Tibial nerve (tissue), 4 donors: ENCODE results near the gene CAPN11. TPM values are rescaled to one million over a fixed set of nuclear protein-coding genes. Genes with fewer than 3 reads are reported as not detected.
"Not testable (repeated sequence)": the region's sequence is repeated elsewhere in the genome, so short reads cannot be mapped to it uniquely, and the experiment has no call there.

Experiments
- DNase-seq, 2 donors: peaks; one replicate each; pipeline ENCODE4 v3.0.0-alpha.2; 2019; ENCODE audit warnings: low spot score in 2 of 2
- H3K27ac ChIP-seq, 4 donors: fragments of 200-600 bp; sonication (generic) in 3 of 4; one replicate each; pipeline ENCODE4 v1.5.1; 2017 to 2019; ENCODE audit warnings: mild to moderate bottlenecking in 1 of 4
- H3K27me3 ChIP-seq, 2 donors: fragments of 200-600 bp; sonication (generic) in 1 of 2; one replicate each; pipeline versions ENCODE4 v1.5.1 to v1.6.0; 2017 to 2019
- H3K36me3 ChIP-seq, 3 donors: fragments of 200-600 bp; sonication (generic); one replicate each; pipeline ENCODE4 v1.5.1; 2018 to 2019
- H3K4me1 ChIP-seq, 4 donors: fragments of 200-600 bp; sonication (generic) in 3 of 4; one replicate each; pipeline ENCODE4 v1.5.1; 2017 to 2019
- H3K4me3 ChIP-seq, 4 donors: fragments of 200-600 bp; sonication (generic) in 3 of 4; one replicate each; pipeline ENCODE4 v1.5.1; 2017 to 2019; ENCODE audit warnings: mild to moderate bottlenecking in 1 of 4, moderate library complexity in 1 of 4
- H3K9me3 ChIP-seq, 4 donors: fragments of 200-600 bp; sonication (generic) in 3 of 4; one replicate each; pipeline ENCODE4 v1.5.1; 2017 to 2019
- EP300 ChIP-seq, 2 donors: sonication (generic); formaldehyde crosslinking; IDR thresholded peaks; one replicate each; pipeline ENCODE4 v1.6.1; 2017; ENCODE audit warnings: antibody characterized with exemption in 2 of 2, mild to moderate bottlenecking in 1 of 2
- POLR2A ChIP-seq, 2 donors: fragments of 450-650 bp; IDR thresholded peaks; one replicate each; pipeline ENCODE4 v1.6.1; 2017; ENCODE audit warnings: antibody characterized with exemption in 2 of 2, mild to moderate bottlenecking in 2 of 2, moderate library complexity in 2 of 2
- WGBS, 2 donors: methylation state at CpG; one replicate each; pipeline ENCODE4 v1.1.5; 2018; 5-methylcytosine and 5-hydroxymethylcytosine counted together
- total RNA-seq, 4 donors: library from RNA; depleted of rRNA; stranded (reverse); fragments of >200 nt; gene quantifications; one replicate each; pipeline ENCODE4 v1.1.0, GENCODE V29; 2016
- TF ChIP-seq, protein P1 (sequence below), 5 experiments: fragments of 200-600 bp in 3 of 5; fragments of 450-650 bp in 2 of 5; sonication (generic) in 3 of 5; IDR thresholded peaks; one replicate each; pipeline ENCODE4 v1.5.1; 2016 to 2019; ENCODE audit warnings: antibody characterized with exemption in 5 of 5, mild to moderate bottlenecking in 3 of 5, moderate library complexity in 2 of 5

Gene CAPN11
- total RNA-seq, 4 donors from 2014 or later: 0.21 to 6.5 (median 4.2) TPM

DNA sequence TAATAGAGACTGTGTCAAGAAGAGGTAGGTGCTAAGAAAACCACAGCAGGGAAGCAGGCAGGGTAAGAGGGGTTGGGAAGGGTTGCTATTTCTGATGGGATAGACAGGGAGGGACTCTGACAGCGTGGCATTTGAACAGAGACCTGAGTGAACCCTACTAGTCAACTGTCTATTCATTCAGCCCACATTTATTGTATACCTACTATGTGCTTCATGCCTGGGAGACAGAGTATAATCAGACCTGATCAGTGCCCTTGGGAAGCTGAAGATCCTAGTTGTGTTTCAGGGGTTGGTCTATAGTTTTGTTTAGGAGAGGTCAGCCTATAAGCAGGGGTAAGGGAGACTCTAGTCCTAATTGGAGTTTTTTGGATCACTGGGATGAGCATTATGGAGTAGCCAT lies 14.9 kb upstream of the CAPN11 start:
- no peaks in the 10 kb centered on the region for H3K27me3 ChIP-seq
- H3K9me3 ChIP-seq: no peaks in the 10 kb centered on the region
- H3K4me1 ChIP-seq: no peaks in the 10 kb centered on the region
- peaks cover 0 to 100% (median 4%) of the 10 kb centered on the region in 3 donors for H3K36me3 ChIP-seq
- 86 to 92% methylated on average over 1 of the region's 1 CpG for WGBS, 2 donors
- H3K27ac ChIP-seq: no peak overlapping the region
- no peak for DNase-seq
- H3K4me3 ChIP-seq: no peak overlapping the region
- no peak for TF ChIP-seq POLR2A (IDR thresholded peaks at IDR 0.05)
- TF ChIP-seq EP300 (IDR thresholded peaks at IDR 0.05): no peak
- TF ChIP-seq, protein P1, sequence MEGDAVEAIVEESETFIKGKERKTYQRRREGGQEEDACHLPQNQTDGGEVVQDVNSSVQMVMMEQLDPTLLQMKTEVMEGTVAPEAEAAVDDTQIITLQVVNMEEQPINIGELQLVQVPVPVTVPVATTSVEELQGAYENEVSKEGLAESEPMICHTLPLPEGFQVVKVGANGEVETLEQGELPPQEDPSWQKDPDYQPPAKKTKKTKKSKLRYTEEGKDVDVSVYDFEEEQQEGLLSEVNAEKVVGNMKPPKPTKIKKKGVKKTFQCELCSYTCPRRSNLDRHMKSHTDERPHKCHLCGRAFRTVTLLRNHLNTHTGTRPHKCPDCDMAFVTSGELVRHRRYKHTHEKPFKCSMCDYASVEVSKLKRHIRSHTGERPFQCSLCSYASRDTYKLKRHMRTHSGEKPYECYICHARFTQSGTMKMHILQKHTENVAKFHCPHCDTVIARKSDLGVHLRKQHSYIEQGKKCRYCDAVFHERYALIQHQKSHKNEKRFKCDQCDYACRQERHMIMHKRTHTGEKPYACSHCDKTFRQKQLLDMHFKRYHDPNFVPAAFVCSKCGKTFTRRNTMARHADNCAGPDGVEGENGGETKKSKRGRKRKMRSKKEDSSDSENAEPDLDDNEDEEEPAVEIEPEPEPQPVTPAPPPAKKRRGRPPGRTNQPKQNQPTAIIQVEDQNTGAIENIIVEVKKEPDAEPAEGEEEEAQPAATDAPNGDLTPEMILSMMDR (IDR thresholded peaks at IDR 0.05): no peak

- 78 to 81% methylated on average over 3 of the region's 3 CpGs for WGBS, 2 donors
- peaks cover 0 to 100% (median 4%) of the 10 kb centered on the region in 3 donors for H3K36me3 ChIP-seq
- H3K27me3 ChIP-seq, H3K4me1 ChIP-seq, H3K27ac ChIP-seq, DNase-seq, H3K4me3 ChIP-seq, H3K9me3 ChIP-seq: not testable (repeated sequence)
Observed at GRCh38 chr6:44144536-44144935, 14.1 kb upstream of the CAPN11 start.

GRCh38 chr6:44145839-44146238 lies 12.8 kb upstream of the CAPN11 start:
- peaks cover 0 to 100% (median 3%) of the 10 kb centered on the region in 3 donors for H3K36me3 ChIP-seq
- H3K27me3 ChIP-seq: no peaks in the 10 kb centered on the region
- no peaks in the 10 kb centered on the region for H3K9me3 ChIP-seq
- H3K27ac ChIP-seq: no peak overlapping the region
- H3K4me3 ChIP-seq: no peak overlapping the region
- H3K4me1 ChIP-seq: no peaks in the 10 kb centered on the region
- TF ChIP-seq EP300 (IDR thresholded peaks at IDR 0.05) (no peak), POLR2A (IDR thresholded peaks at IDR 0.05) (no peak)
- TF ChIP-seq, protein P1 (IDR thresholded peaks at IDR 0.05): no peak
- DNase-seq: no peak

DNA sequence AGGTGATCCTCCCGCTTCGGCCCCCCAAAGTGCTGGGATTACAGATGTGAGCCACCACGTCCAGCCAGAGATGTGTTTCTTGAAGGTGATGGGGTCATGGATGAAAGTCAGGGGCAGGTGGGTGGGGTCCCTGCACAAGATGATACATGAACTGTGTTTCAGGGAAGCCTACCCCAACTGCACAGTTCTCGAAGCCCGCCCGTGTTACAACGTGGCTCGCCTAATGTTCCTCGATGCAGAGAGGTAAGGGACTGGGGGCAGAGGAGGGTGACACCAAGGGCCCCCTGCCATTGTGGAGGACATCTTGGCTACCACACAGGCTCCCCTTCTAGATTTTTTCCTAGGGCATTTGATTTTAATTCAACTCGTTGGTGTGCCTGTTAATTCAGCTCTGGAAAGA lies 11.9 kb upstream of the CAPN11 start:
- Histone ChIP-seq H3K36me3 (peaks cover 0 to 91% (median 0%) of the 10 kb centered on the region in 3 donors), H3K27me3 (no peaks in the 10 kb centered on the region), H3K9me3 (no peaks in the 10 kb centered on the region), H3K4me3 (no peak overlapping the region), H3K27ac (no peak overlapping the region), H3K4me1 (peaks cover 0 to 3% (median 0%) of the 10 kb centered on the region in 4 donors)
- TF ChIP-seq EP300 (IDR thresholded peaks at IDR 0.05) (no peak), POLR2A (IDR thresholded peaks at IDR 0.05) (no peak)
- TF ChIP-seq, protein P1 (IDR thresholded peaks at IDR 0.05): no peak
- WGBS, 2 donors: 80 to 85% methylated on average over 10 of the region's 10 CpGs
- DNase-seq: no peak

- TF ChIP-seq, protein P1 (IDR thresholded peaks at IDR 0.05): no peak
- no peak for TF ChIP-seq POLR2A (IDR thresholded peaks at IDR 0.05)
- no peak for TF ChIP-seq EP300 (IDR thresholded peaks at IDR 0.05)
Observed at GRCh38 chr6:44147256-44147655, 11.4 kb upstream of the CAPN11 start.

GRCh38 chr6:44148306-44148705 lies 10.3 kb upstream of the CAPN11 start:
- peaks cover 0 to 84% (median 0%) of the 10 kb centered on the region in 3 donors for H3K36me3 ChIP-seq
- no peak overlapping the region for H3K27ac ChIP-seq
- H3K27me3 ChIP-seq: no peaks in the 10 kb centered on the region
- no peak for DNase-seq
- TF ChIP-seq EP300 (IDR thresholded peaks at IDR 0.05) (no peak), POLR2A (IDR thresholded peaks at IDR 0.05) (no peak)
- TF ChIP-seq, protein P1 (IDR thresholded peaks at IDR 0.05): no peak
- H3K4me1 ChIP-seq: peaks cover 0 to 6% (median 0%) of the 10 kb centered on the region in 4 donors
- H3K9me3 ChIP-seq: no peaks in the 10 kb centered on the region
- H3K4me3 ChIP-seq: no peak overlapping the region
- 86 to 87% methylated on average over 9 of the region's 9 CpGs for whole genome bisulfite sequencing, 2 donors

More at GRCh38 chr6:44147256-44147655, 11.4 kb upstream of the CAPN11 start:
- H3K27ac ChIP-seq: no peak overlapping the region
- H3K27me3 ChIP-seq: no peaks in the 10 kb centered on the region
- no peak overlapping the region for H3K4me3 ChIP-seq
- H3K9me3 ChIP-seq: no peaks in the 10 kb centered on the region
- WGBS, 2 donors: 87 to 97% methylated on average over 5 to 7 of the region's 7 CpGs
- peaks cover 0 to 6% (median 0%) of the 10 kb centered on the region in 4 donors for H3K4me1 ChIP-seq
- H3K36me3 ChIP-seq: peaks cover 0 to 85% (median 0%) of the 10 kb centered on the region in 3 donors
- DNase-seq: no peak
